ENCODE measurements around the gene SPRR3.

Gene SPRR3

DNA sequence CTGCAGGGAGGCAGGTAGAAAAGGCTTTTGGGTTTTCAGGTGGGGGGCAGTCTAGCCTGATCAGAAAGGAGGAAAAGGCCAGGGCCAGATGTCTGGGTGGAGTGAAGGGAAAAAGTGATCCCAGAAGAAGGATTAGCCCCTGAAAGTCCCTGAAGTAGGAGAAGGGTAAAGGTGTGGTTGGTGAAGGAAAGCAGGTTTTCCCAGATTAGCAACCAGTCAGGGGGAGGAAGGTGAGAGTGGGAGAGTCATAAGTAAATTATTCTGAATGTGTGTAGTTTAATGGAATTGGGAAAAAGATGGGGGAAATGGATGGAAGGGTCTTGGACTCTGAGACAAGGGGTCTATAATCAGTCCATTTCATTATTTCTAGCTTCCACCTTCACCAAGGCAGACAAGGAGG is 18.3 kb upstream of the SPRR3 start:
- no peak for DNase-seq (ENCODE audit: low read depth)
- no peak overlapping the region for H3K4me3 ChIP-seq (ENCODE audit: low read depth, low read length)
- no peak for TF ChIP-seq MYC (IDR thresholded peaks at IDR 0.05; ENCODE audit: low read depth, low read length)
- TF ChIP-seq CTCF (IDR thresholded peaks at IDR 0.05; ENCODE audit: low read depth, low read length), result no peak
- TF ChIP-seq POLR2A (IDR thresholded peaks at IDR 0.05; ENCODE audit: extremely low read depth, insufficient read length), result no peak
- TF ChIP-seq, protein P1, sequence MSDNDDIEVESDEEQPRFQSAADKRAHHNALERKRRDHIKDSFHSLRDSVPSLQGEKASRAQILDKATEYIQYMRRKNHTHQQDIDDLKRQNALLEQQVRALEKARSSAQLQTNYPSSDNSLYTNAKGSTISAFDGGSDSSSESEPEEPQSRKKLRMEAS (IDR thresholded peaks at IDR 0.05; ENCODE audit: low read depth, low read length), result no peak

DNA sequence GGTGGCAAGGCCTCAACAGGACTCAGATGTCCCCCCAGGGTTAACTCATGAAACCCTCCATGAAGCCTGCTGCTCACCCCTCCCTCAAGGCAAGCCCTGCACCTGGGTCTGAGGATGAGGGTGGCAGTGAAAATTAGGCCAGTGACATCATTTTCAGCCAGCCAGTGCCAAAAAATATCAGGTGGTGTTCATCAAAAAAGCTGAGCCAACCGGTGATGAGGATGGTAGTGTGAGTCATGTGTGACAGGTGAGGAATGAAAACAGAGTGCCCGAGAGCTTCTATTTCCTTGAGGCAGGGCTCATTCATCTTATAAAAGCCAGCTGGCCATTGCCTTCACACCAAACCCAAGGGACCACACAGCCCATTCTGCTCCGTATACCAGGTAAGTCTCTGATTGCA is 17.8 kb upstream of the SPRR3 start, which contains the start of gene SPRR1A:
Gene SPRR1A, plus strand, starts transcription at position 339 of the 400 bp plus-strand sequence. CDS start 1,150 bp downstream, outside the sequence.
- H3K4me3 ChIP-seq (ENCODE audit: low read depth, low read length), result no peak within 1 kb of the TSS
- TF ChIP-seq CTCF (IDR thresholded peaks at IDR 0.05; ENCODE audit: low read depth, low read length) (no peak), POLR2A (IDR thresholded peaks at IDR 0.05; ENCODE audit: extremely low read depth, insufficient read length) (no peak), MYC (IDR thresholded peaks at IDR 0.05; ENCODE audit: low read depth, low read length) (no peak)
- TF ChIP-seq, protein P1 (IDR thresholded peaks at IDR 0.05; ENCODE audit: low read depth, low read length), result no peak
- DNase-seq (ENCODE audit: low read depth), result no peak

DNA sequence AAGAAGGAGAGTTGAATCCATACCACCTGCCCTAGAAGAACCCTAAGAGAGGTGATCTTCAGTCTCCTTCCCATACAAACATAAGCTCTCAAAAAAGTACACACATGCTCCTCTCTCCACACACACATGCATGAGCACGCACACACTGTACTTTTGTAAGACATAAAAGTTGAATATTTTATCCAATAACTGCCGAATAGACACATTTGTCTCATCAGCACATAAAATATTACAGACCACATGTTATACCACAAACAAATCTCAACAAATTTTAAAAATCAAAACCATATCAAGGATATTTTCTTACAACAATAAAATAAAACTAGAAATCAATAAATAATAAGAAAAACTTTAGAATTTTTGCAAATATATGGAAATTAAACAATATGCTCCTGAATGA is 15.0 kb upstream of the SPRR3 start:
- TF ChIP-seq CTCF (IDR thresholded peaks at IDR 0.05; ENCODE audit: low read depth, low read length) (no peak), POLR2A (IDR thresholded peaks at IDR 0.05; ENCODE audit: extremely low read depth, insufficient read length) (no peak), MYC (IDR thresholded peaks at IDR 0.05; ENCODE audit: low read depth, low read length) (no peak)
- TF ChIP-seq, protein P1 (IDR thresholded peaks at IDR 0.05; ENCODE audit: low read depth, low read length), result no peak
- no peak overlapping the region for H3K4me3 ChIP-seq (ENCODE audit: low read depth, low read length)
- DNase-seq (ENCODE audit: low read depth), result no peak

GRCh38 chr1:152993186-152993585 is 8.4 kb upstream of the SPRR3 start:
- no peak for TF ChIP-seq POLR2A (IDR thresholded peaks at IDR 0.05; ENCODE audit: extremely low read depth, insufficient read length)
- TF ChIP-seq, protein P1 (IDR thresholded peaks at IDR 0.05; ENCODE audit: low read depth, low read length), result no peak
- no peak for TF ChIP-seq CTCF (IDR thresholded peaks at IDR 0.05; ENCODE audit: low read depth, low read length)
- no peak for TF ChIP-seq MYC (IDR thresholded peaks at IDR 0.05; ENCODE audit: low read depth, low read length)
- no peak overlapping the region for H3K4me3 ChIP-seq (ENCODE audit: low read depth, low read length)
- DNase-seq (ENCODE audit: low read depth), result no peak

- H3K4me3 ChIP-seq (ENCODE audit: low read depth, low read length), result no peak overlapping the region
- TF ChIP-seq MYC (IDR thresholded peaks at IDR 0.05; ENCODE audit: low read depth, low read length) (no peak), POLR2A (IDR thresholded peaks at IDR 0.05; ENCODE audit: extremely low read depth, insufficient read length) (no peak), CTCF (IDR thresholded peaks at IDR 0.05; ENCODE audit: low read depth, low read length) (no peak)
- TF ChIP-seq, protein P1 (IDR thresholded peaks at IDR 0.05; ENCODE audit: low read depth, low read length), result no peak
- no peak for DNase-seq (ENCODE audit: low read depth)
Observed at GRCh38 chr1:152995842-152996241, 5.7 kb upstream of the SPRR3 start.

Data from NB4 (cell line).